ENCODE data around the gene PCDHGC5. TPM values are rescaled to one million over a fixed set of nuclear protein-coding genes. Genes with fewer than 3 reads are reported as not detected.

Gene PCDHGC5
- total and polyA plus RNA-seq, 2 donors (not counting 1 experiment from before 2014, with no cell fraction given): 1.1 to 2.6 TPM

DNA sequence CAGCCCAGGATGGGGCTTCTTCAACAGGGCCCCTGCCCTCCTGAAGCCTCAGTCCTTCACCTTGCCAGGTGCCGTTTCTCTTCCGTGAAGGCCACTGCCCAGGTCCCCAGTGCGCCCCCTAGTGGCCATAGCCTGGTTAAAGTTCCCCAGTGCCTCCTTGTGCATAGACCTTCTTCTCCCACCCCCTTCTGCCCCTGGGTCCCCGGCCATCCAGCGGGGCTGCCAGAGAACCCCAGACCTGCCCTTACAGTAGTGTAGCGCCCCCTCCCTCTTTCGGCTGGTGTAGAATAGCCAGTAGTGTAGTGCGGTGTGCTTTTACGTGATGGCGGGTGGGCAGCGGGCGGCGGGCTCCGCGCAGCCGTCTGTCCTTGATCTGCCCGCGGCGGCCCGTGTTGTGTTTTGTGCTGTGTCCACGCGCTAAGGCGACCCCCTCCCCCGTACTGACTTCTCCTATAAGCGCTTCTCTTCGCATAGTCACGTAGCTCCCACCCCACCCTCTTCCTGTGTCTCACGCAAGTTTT, 23.6 kb downstream of the PCDHGC5 start:
- DNase-seq (ENCODE audit: low read depth in 2 of 2): peak; percentile 59 to 66
- peak overlapping the region; percentile 71 for H3K4me2 ChIP-seq (ENCODE audit: extremely low read depth, insufficient read depth, low read length)
- no peaks in the 10 kb centered on the region for H3K9me3 ChIP-seq (ENCODE audit: control insufficient read depth, insufficient read depth, low read depth, low read length)
- H3K4me1 ChIP-seq (ENCODE audit: control insufficient read depth, extremely low read depth, insufficient read depth, low read length): peaks cover 63% of the 10 kb centered on the region
- H3K4me3 ChIP-seq (replicated peaks in 1 of 4; ENCODE audit: control extremely low read depth in 1 of 4, insufficient read depth in 1 of 4, low read depth in 3 of 4, low read length in 4 of 4): peak overlapping the region in 2 of 4 experiments; percentile 45 to 47
- no peak overlapping the region for H2AFZ ChIP-seq (ENCODE audit: low read length)
- peaks cover 1% of the 10 kb centered on the region for H3K79me2 ChIP-seq (ENCODE audit: control insufficient read depth, insufficient read depth, low read length)
- H3K9ac ChIP-seq (ENCODE audit: insufficient read depth, low read length): peak overlapping the region; percentile 48
- no peaks in the 10 kb centered on the region for H4K20me1 ChIP-seq (ENCODE audit: control insufficient read depth, extremely low read depth, insufficient read depth, low read length)
- peaks cover 19% of the 10 kb centered on the region for H3K36me3 ChIP-seq (ENCODE audit: control insufficient read depth, insufficient read depth, low read length)
- H3K27me3 ChIP-seq (ENCODE audit: control insufficient read depth, insufficient read depth, low read length): no peaks in the 10 kb centered on the region
- peak overlapping the region; percentile 90 for H3K27ac ChIP-seq (ENCODE audit: insufficient read depth, low read length)
- TF ChIP-seq EZH2 (IDR thresholded peaks at IDR 0.05; ENCODE audit: low read length, missing control alignments): no peak
- TF ChIP-seq, protein P1, sequence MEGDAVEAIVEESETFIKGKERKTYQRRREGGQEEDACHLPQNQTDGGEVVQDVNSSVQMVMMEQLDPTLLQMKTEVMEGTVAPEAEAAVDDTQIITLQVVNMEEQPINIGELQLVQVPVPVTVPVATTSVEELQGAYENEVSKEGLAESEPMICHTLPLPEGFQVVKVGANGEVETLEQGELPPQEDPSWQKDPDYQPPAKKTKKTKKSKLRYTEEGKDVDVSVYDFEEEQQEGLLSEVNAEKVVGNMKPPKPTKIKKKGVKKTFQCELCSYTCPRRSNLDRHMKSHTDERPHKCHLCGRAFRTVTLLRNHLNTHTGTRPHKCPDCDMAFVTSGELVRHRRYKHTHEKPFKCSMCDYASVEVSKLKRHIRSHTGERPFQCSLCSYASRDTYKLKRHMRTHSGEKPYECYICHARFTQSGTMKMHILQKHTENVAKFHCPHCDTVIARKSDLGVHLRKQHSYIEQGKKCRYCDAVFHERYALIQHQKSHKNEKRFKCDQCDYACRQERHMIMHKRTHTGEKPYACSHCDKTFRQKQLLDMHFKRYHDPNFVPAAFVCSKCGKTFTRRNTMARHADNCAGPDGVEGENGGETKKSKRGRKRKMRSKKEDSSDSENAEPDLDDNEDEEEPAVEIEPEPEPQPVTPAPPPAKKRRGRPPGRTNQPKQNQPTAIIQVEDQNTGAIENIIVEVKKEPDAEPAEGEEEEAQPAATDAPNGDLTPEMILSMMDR (conservative IDR thresholded peaks at IDR 0.05 in 1 of 2, IDR thresholded peaks at IDR 0.05 in 1 of 2; ENCODE audit: low read depth in 1 of 2, low read length in 2 of 2): peak; percentile 80

DNA sequence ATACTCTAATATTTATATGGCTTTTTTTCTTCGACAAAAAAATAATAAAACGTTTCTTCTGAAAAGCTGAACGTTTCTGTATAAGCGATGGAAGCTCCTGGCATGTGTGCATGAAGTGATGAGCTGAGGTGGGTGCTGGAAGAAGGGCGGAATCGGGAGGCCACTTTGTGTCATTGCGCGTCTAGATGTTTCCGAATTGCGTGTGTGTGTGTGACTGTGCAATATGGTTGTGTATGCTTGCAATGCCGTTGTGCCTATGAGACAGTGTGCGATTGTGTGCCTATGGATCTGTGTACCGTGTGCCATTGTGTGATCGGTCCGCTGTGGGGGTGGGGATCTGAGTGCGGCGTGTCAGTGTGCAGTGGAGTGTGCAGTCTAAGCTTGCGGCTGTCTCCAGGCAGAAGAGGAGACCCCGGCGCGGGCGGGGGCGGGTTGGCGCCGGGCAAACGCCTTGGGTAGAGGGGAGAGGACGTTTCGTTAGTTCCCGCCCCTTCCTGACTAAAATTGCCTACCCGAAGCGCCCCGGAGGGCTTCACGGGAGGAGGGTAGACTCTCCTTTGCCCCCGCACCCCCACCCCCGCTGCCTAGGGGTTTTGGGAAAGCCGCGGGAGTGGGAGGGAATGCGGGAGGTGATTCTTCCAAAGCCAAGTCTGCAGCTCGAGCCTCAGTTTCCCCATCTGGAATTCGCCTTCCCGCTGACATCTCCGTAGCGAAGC, 24.2 kb downstream of the PCDHGC5 start:
- H3K4me1 ChIP-seq (ENCODE audit: control insufficient read depth, extremely low read depth, insufficient read depth, low read length): peaks cover 61% of the 10 kb centered on the region
- peaks cover 1% of the 10 kb centered on the region for H3K79me2 ChIP-seq (ENCODE audit: control insufficient read depth, insufficient read depth, low read length)
- peak overlapping the region; percentile 71 for H3K4me2 ChIP-seq (ENCODE audit: extremely low read depth, insufficient read depth, low read length)
- no peak for TF ChIP-seq EZH2 (IDR thresholded peaks at IDR 0.05; ENCODE audit: low read length, missing control alignments)
- TF ChIP-seq, protein P1 (conservative IDR thresholded peaks at IDR 0.05 in 1 of 2, IDR thresholded peaks at IDR 0.05 in 1 of 2; ENCODE audit: low read depth in 1 of 2, low read length in 2 of 2): no peak
- peak overlapping the region; percentile 18 to 47 (median 36) for H3K4me3 ChIP-seq (replicated peaks in 1 of 4; ENCODE audit: control extremely low read depth in 1 of 4, insufficient read depth in 1 of 4, low read depth in 3 of 4, low read length in 4 of 4)
- H3K27ac ChIP-seq (ENCODE audit: insufficient read depth, low read length): peak overlapping the region; percentile 90
- H3K9me3 ChIP-seq (ENCODE audit: control insufficient read depth, insufficient read depth, low read depth, low read length): no peaks in the 10 kb centered on the region
- no peaks in the 10 kb centered on the region for H3K27me3 ChIP-seq (ENCODE audit: control insufficient read depth, insufficient read depth, low read length)
- H4K20me1 ChIP-seq (ENCODE audit: control insufficient read depth, extremely low read depth, insufficient read depth, low read length): no peaks in the 10 kb centered on the region
- DNase-seq (ENCODE audit: low read depth in 2 of 2): peak; percentile 57 to 61
- H3K36me3 ChIP-seq (ENCODE audit: control insufficient read depth, insufficient read depth, low read length): peaks cover 19% of the 10 kb centered on the region
- peak overlapping the region; percentile 56 for H3K9ac ChIP-seq (ENCODE audit: insufficient read depth, low read length)
- no peak overlapping the region for H2AFZ ChIP-seq (ENCODE audit: low read length)

DNA sequence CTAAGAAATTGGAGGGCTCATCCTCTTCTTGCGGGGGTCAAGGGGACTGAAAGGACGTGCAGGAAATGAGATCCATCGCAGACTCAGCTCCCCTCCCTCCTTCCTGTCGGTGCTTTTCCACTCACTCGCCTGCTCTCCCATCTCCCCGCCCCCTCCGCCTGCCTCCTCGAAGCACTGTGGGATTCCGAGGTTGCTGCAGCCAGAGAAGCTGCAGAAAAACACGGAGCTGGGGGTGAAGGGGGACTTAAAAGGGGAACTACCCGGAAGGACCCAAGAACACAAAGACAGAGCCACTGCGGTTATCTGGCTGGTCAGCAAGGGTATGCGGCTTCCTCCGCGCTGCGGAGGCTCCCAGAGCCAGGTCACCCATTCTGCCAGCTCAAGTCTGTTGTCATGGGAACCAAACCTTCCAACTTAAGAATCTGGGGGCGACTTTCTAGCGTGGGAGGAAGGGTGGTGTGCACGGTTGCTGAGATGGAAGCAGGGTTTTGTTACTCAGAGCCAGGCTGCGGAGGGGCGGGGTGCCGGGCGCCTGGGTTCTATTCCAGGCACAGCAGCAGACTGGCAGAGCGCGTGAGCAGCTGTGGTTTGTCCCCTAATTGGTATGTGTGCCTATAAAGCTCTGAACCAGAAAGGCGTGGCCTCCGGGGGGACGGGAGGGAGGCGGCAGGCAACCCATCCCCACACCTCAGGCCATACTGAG, 24.9 kb downstream of the PCDHGC5 start:
- no peaks in the 10 kb centered on the region for H4K20me1 ChIP-seq (ENCODE audit: control insufficient read depth, extremely low read depth, insufficient read depth, low read length)
- H3K9me3 ChIP-seq (ENCODE audit: control insufficient read depth, insufficient read depth, low read depth, low read length): no peaks in the 10 kb centered on the region
- peak overlapping the region; percentile 71 for H3K4me2 ChIP-seq (ENCODE audit: extremely low read depth, insufficient read depth, low read length)
- H3K79me2 ChIP-seq (ENCODE audit: control insufficient read depth, insufficient read depth, low read length): peaks cover 1% of the 10 kb centered on the region
- H3K27me3 ChIP-seq (ENCODE audit: control insufficient read depth, insufficient read depth, low read length): no peaks in the 10 kb centered on the region
- H2AFZ ChIP-seq (ENCODE audit: low read length): no peak overlapping the region
- H3K4me3 ChIP-seq (replicated peaks in 1 of 4; ENCODE audit: control extremely low read depth in 1 of 4, insufficient read depth in 1 of 4, low read depth in 3 of 4, low read length in 4 of 4): peak overlapping the region; percentile 18 to 47 (median 36)
- no peak for TF ChIP-seq EZH2 (IDR thresholded peaks at IDR 0.05; ENCODE audit: low read length, missing control alignments)
- TF ChIP-seq, protein P1 (conservative IDR thresholded peaks at IDR 0.05 in 1 of 2, IDR thresholded peaks at IDR 0.05 in 1 of 2; ENCODE audit: low read depth in 1 of 2, low read length in 2 of 2): no peak
- peaks cover 19% of the 10 kb centered on the region for H3K36me3 ChIP-seq (ENCODE audit: control insufficient read depth, insufficient read depth, low read length)
- peak overlapping the region; percentile 56 for H3K9ac ChIP-seq (ENCODE audit: insufficient read depth, low read length)
- peak; percentile 79 to 92 for DNase-seq (ENCODE audit: low read depth in 2 of 2)
- peaks cover 63% of the 10 kb centered on the region for H3K4me1 ChIP-seq (ENCODE audit: control insufficient read depth, extremely low read depth, insufficient read depth, low read length)
- peak overlapping the region; percentile 90 for H3K27ac ChIP-seq (ENCODE audit: insufficient read depth, low read length)

All from fibroblast of lung (primary cell).